Mucosa of gallbladder (tissue), 1 donor: ENCODE measurements around the gene EFCAB12. TPM values are rescaled to one million over a fixed set of nuclear protein-coding genes. Genes with fewer than 3 reads are reported as not detected.
"Not testable (repeated sequence)": the region's sequence is repeated elsewhere in the genome, so short reads cannot be mapped to it uniquely, and the experiment has no call there.

Experiments
- DNase-seq: peaks from one replicate; pipeline ENCODE4 v3.0.0-alpha.2; 2020; ENCODE audit warnings: low spot score
- total RNA-seq: library from RNA; stranded (reverse); gene quantifications from one replicate; pipeline ENCODE4 v1.2.1, GENCODE V29; 2021
- donor health status: DM: no; HTN: no; CAD: no.

Gene EFCAB12
- total RNA-seq, 1 donor from 2014 or later: 4.9 TPM

GRCh38 chr3:129421236-129421883, 7.1 kb downstream of the EFCAB12 start:
- no peak for DNase-seq

GRCh38 chr3:129419476-129419875, 9.0 kb downstream of the EFCAB12 start:
- DNase-seq: no peak

GRCh38 chr3:129418041-129418973, 10.1 kb downstream of the EFCAB12 start:
- DNase-seq: no peak

GRCh38 chr3:129417326-129417725, 11.1 kb downstream of the EFCAB12 start:
- DNase-seq: peak; percentile 41

GRCh38 chr3:129416415-129416814, 12.0 kb downstream of the EFCAB12 start:
- DNase-seq: no peak

- no peak for DNase-seq
These were observed 12.6 kb downstream of the EFCAB12 start for GRCh38 chr3:129415830-129416229.

- DNase-seq: no peak
These were observed 13.1 kb downstream of the EFCAB12 start for GRCh38 chr3:129415378-129415777.

- peak; percentile 71 for DNase-seq
These were observed 14.5 kb downstream of the EFCAB12 start for GRCh38 chr3:129413687-129414506.

GRCh38 chr3:129413238-129413637, 15.2 kb downstream of the EFCAB12 start:
- DNase-seq: not testable (repeated sequence)

- DNase-seq: no peak
These were observed 15.8 kb downstream of the EFCAB12 start for GRCh38 chr3:129412542-129413198.

- DNase-seq: no peak
These were observed 17.5 kb downstream of the EFCAB12 start for GRCh38 chr3:129410971-129411370.

GRCh38 chr3:129409541-129409940, 18.9 kb downstream of the EFCAB12 start:
- DNase-seq: no peak

- DNase-seq: no peak
These were observed 23.8 kb downstream of the EFCAB12 start for GRCh38 chr3:129404610-129405009.

GRCh38 chr3:129404130-129404529, 24.3 kb downstream of the EFCAB12 start:
- no peak for DNase-seq

GRCh38 chr3:129403450-129403849, 25.0 kb downstream of the EFCAB12 start:
- no peak for DNase-seq

- DNase-seq: no peak
These were observed 25.8 kb downstream of the EFCAB12 start for GRCh38 chr3:129402616-129403015.

- no peak for DNase-seq
These were observed 26.2 kb downstream of the EFCAB12 start for GRCh38 chr3:129402210-129402609.

GRCh38 chr3:129399895-129400357, 28.5 kb downstream of the EFCAB12 start:
- DNase-seq: no peak

- peak; percentile 89 for DNase-seq
These were observed 29.1 kb downstream of the EFCAB12 start for GRCh38 chr3:129399145-129399894.

- DNase-seq: no peak
These were observed 29.7 kb downstream of the EFCAB12 start for GRCh38 chr3:129398803-129399144.
